ENCODE data around the gene CEMIP.

The CEMIP gene

GRCh38 chr15:80778964-80779657, at the start of gene CEMIP:
Gene CEMIP (plus strand): TSS chr15:80779370. CDS start chr15:80873880, 94,510 bp downstream.
- DNase-seq = no peak

- no peak for DNase-seq
Observed at GRCh38 chr15:80730387-80730786, 48.8 kb upstream of the CEMIP start.

- DNase-seq = no peak
Observed at GRCh38 chr15:80730926-80731325, 48.2 kb upstream of the CEMIP start.

GRCh38 chr15:80732167-80732566, 47.0 kb upstream of the CEMIP start:
- no peak for DNase-seq

GRCh38 chr15:80732818-80733217, 46.4 kb upstream of the CEMIP start:
- DNase-seq = no peak

- no peak for DNase-seq
Observed at GRCh38 chr15:80733460-80733859, 45.7 kb upstream of the CEMIP start.

- no peak for DNase-seq
Observed at GRCh38 chr15:80735344-80735743, 43.8 kb upstream of the CEMIP start.

- no peak for DNase-seq
Observed at GRCh38 chr15:80736560-80736959, 42.6 kb upstream of the CEMIP start.

GRCh38 chr15:80739919-80740318, 39.3 kb upstream of the CEMIP start:
- DNase-seq = no peak

- DNase-seq = no peak
Observed at GRCh38 chr15:80742081-80742480, 37.1 kb upstream of the CEMIP start.

- DNase-seq = no peak
Observed at GRCh38 chr15:80743189-80743833, 35.9 kb upstream of the CEMIP start.

- DNase-seq = no peak
Observed at GRCh38 chr15:80744415-80744814, 34.8 kb upstream of the CEMIP start.

GRCh38 chr15:80744826-80745225, 34.3 kb upstream of the CEMIP start:
- no peak for DNase-seq

GRCh38 chr15:80745888-80746287, 33.3 kb upstream of the CEMIP start:
- no peak for DNase-seq

- DNase-seq = no peak
Observed at GRCh38 chr15:80747317-80748053, 31.7 kb upstream of the CEMIP start.

GRCh38 chr15:80749589-80749988, 29.6 kb upstream of the CEMIP start:
- no peak for DNase-seq

GRCh38 chr15:80750575-80750974, 28.6 kb upstream of the CEMIP start:
- DNase-seq = no peak

GRCh38 chr15:80752204-80752603, 27.0 kb upstream of the CEMIP start:
- no peak for DNase-seq

- DNase-seq = no peak
Observed at GRCh38 chr15:80753161-80753560, 26.0 kb upstream of the CEMIP start.

GRCh38 chr15:80754014-80754413, 25.2 kb upstream of the CEMIP start:
- no peak for DNase-seq

GRCh38 chr15:80755885-80756284, 23.3 kb upstream of the CEMIP start:
- DNase-seq = no peak

- no peak for DNase-seq
Observed at GRCh38 chr15:80758130-80758745, 20.9 kb upstream of the CEMIP start.

- no peak for DNase-seq
Observed at GRCh38 chr15:80760960-80761359, 18.2 kb upstream of the CEMIP start.

GRCh38 chr15:80761754-80762153, 17.4 kb upstream of the CEMIP start:
- DNase-seq = no peak
